CD8-positive, alpha-beta memory T cell (primary cell): ENCODE measurements around the gene SLC12A7. TPM values are rescaled to one million over a fixed set of nuclear protein-coding genes. Genes with fewer than 3 reads are reported as not detected.
A peak's percentile ranks its signal among the peaks of the same experiment; 100 is the strongest.

ENCODE experiments used
- CTCF ChIA-PET: fragments of 350-600 bp; sonication (Branson Sonifier 250); formaldehyde crosslinking; loops from one replicate; lab custom pipeline; 2021; ENCODE audit warnings: antibody characterized with exemption; lab: Charles Lee
- POLR2A ChIA-PET: fragments of 350-600 bp; sonication (Branson Sonifier 250); formaldehyde crosslinking; loops from one replicate; lab custom pipeline; 2021; ENCODE audit warnings: antibody characterized with exemption; lab: Charles Lee
- DNase-seq, 5 donors: peaks; one replicate each; pipeline versions ENCODE4 v3.0.0 to v3.0.0-alpha.2; 2020 to 2022; ENCODE audit warnings: mixed read lengths in 1 of 5
- H3K27ac ChIP-seq: one replicate; pipeline ENCODE4 v1.7.0; 2013; ENCODE audit warnings: low read depth, mild to moderate bottlenecking, low read length, moderate library complexity
- H3K27me3 ChIP-seq: 2 replicates; pipeline ENCODE4 v1.7.0; 2013; ENCODE audit warnings: low read length, mild to moderate bottlenecking; ENCODE audit not compliant: insufficient read depth, poor library complexity, severe bottlenecking
- H3K36me3 ChIP-seq: 2 replicates; pipeline ENCODE4 v1.7.0; 2013; ENCODE audit warnings: mild to moderate bottlenecking, low read length, moderate library complexity; ENCODE audit not compliant: insufficient read depth
- H3K4me1 ChIP-seq: 2 replicates; pipeline ENCODE4 v1.7.0; 2013; ENCODE audit warnings: mild to moderate bottlenecking, low read length, moderate library complexity; ENCODE audit not compliant: insufficient read depth
- H3K4me3 ChIP-seq: 2 replicates; pipeline ENCODE4 v1.7.0; 2013; ENCODE audit warnings: mild to moderate bottlenecking, low read length
- H3K9me3 ChIP-seq: 2 replicates; pipeline ENCODE4 v1.7.0; 2013; ENCODE audit warnings: mild to moderate bottlenecking, low read length
- H3K27ac Mint-ChIP-seq, 8 donors: one replicate each; pipeline ENCODE4 v1.8.0; 2020 to 2021; ENCODE audit warnings: mixed read lengths in 8 of 8, mild to moderate bottlenecking in 6 of 8, inconsistent platforms in 3 of 8, moderate library complexity in 3 of 8
- H3K27me3 Mint-ChIP-seq, 2 donors: one replicate each; pipeline ENCODE4 v1.8.0; 2020 to 2021; ENCODE audit warnings: mixed read lengths in 2 of 2, mild to moderate bottlenecking in 1 of 2, moderate library complexity in 1 of 2
- H3K36me3 Mint-ChIP-seq, 3 donors: one replicate each; pipeline ENCODE4 v1.8.0; 2020 to 2021; ENCODE audit warnings: mixed read lengths in 3 of 3, inconsistent platforms in 1 of 3, mild to moderate bottlenecking in 1 of 3
- H3K4me1 Mint-ChIP-seq, 3 donors: one replicate each; pipeline ENCODE4 v1.8.0; 2020 to 2021; ENCODE audit warnings: mixed read lengths in 3 of 3, inconsistent platforms in 1 of 3, mild to moderate bottlenecking in 1 of 3
- H3K4me3 Mint-ChIP-seq, 7 donors: one replicate each; pipeline ENCODE4 v1.8.0; 2020 to 2021; ENCODE audit warnings: mixed read lengths in 7 of 7, mild to moderate bottlenecking in 6 of 7, moderate library complexity in 4 of 7, inconsistent platforms in 2 of 7
- H3K9me3 Mint-ChIP-seq, 5 donors: one replicate each; pipeline ENCODE4 v1.8.0; 2020 to 2022; ENCODE audit warnings: mixed read lengths in 5 of 5, mild to moderate bottlenecking in 3 of 5, moderate library complexity in 2 of 5, inconsistent platforms in 1 of 5
- polyA plus RNA-seq: library from polyadenylated mRNA; unstranded; fragments of 300-500 nt; fragmentation: Illumina TruSeq; gene quantifications from one replicate; pipeline ENCODE4 v1.2.3, GENCODE V29; 2021
- total RNA-seq, 2 experiments: library from RNA; stranded (reverse); gene quantifications; one replicate each; pipeline ENCODE4 v1.2.3, GENCODE V29; 2021

SLC12A7 gene
- total and polyA plus RNA-seq, 3 experiments from 2014 or later = 4.9 to 20.0 (median 6.6) TPM

DNA sequence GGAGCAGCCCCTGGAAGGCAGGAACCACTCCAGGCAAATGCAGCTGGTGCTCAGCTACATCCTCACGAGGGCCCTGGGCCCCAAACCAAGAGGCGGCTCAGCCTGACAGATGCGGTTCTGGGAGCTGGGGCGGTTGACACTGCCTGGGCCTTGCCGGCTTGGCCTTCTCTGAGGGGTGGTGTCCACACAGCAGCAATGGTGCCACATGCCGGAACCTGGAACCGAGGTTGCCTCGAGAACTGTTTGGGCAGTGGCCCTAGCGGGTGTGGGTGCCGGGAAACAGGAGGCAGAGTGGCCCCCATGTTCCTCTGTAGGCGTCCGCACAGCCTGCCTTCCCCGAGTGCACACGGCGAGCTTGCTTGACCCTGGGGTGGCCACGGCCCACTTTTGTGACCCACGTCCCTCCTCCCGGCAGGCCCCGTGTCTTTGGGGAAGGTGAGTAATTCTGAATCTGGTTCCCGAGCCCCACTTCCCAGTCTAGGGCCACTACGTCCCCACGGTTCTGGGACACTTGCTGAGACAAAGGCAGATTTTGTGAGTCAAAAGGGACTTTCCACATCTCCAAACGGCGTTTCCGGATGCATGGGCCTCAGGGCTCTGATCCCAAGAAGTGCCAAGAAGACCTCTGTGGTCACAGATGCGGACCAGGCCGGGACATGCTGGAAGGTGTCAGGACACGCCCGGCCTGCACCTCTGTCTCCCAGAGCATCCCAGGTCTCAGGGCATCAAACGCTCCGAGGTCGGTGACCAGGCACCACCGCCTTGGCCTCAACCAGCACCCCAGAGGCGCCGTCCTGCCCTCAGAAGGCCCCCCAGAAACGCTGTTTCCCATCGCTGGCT, 27.7 kb upstream of the SLC12A7 start:
- no peak for DNase-seq

GRCh38 chr5:1138445-1139245, 26.8 kb upstream of the SLC12A7 start:
- Mint-ChIP-seq H3K9me3 (no peaks in the 10 kb centered on the region), H3K4me1 (peaks cover 0 to 6% (median 0%) of the 10 kb centered on the region in 3 donors), H3K27me3 (peaks cover 3 to 7% of the 10 kb centered on the region in 2 donors), H3K27ac (no peak overlapping the region), H3K36me3 (no peaks in the 10 kb centered on the region), H3K4me3 (no peak overlapping the region)
- Histone ChIP-seq H3K27ac (no peak overlapping the region), H3K4me1 (no peaks in the 10 kb centered on the region), H3K9me3 (no peaks in the 10 kb centered on the region), H3K27me3 (peaks cover 3% of the 10 kb centered on the region), H3K36me3 (no peaks in the 10 kb centered on the region), H3K4me3 (no peak overlapping the region)
- ChIA-PET CTCF (interaction anchor here (1.1 kb wide), 1 partner anchor 19 kb away, joined by 3 read pairs; no protein-coding TSS in a partner anchor), POLR2A (no interaction called here)
- no peak for DNase-seq

More for the DNA sequence above, 27.7 kb upstream of the SLC12A7 start:
- no peaks in the 10 kb centered on the region for H3K9me3 ChIP-seq
- no peaks in the 10 kb centered on the region for H3K36me3 ChIP-seq
- H3K27me3 ChIP-seq = no peaks in the 10 kb centered on the region
- no peak overlapping the region for H3K4me3 ChIP-seq
- no peak overlapping the region for H3K4me3 Mint-ChIP-seq
- no peaks in the 10 kb centered on the region for H3K4me1 ChIP-seq
- H3K27ac Mint-ChIP-seq = no peak overlapping the region
- H3K27ac ChIP-seq = no peak overlapping the region
- no peaks in the 10 kb centered on the region for H3K9me3 Mint-ChIP-seq
- ChIA-PET CTCF (interaction anchor here (1.1 to 2.2 kb wide), 2 partner anchors 157 to 216 kb away, joined by 3 to 6 read pairs; no protein-coding TSS in a partner anchor), POLR2A (no interaction called here)
- H3K4me1 Mint-ChIP-seq = peaks cover 0 to 6% (median 0%) of the 10 kb centered on the region in 3 donors
- H3K27me3 Mint-ChIP-seq = peaks cover 3 to 7% of the 10 kb centered on the region in 2 donors
- H3K36me3 Mint-ChIP-seq = no peaks in the 10 kb centered on the region

DNA sequence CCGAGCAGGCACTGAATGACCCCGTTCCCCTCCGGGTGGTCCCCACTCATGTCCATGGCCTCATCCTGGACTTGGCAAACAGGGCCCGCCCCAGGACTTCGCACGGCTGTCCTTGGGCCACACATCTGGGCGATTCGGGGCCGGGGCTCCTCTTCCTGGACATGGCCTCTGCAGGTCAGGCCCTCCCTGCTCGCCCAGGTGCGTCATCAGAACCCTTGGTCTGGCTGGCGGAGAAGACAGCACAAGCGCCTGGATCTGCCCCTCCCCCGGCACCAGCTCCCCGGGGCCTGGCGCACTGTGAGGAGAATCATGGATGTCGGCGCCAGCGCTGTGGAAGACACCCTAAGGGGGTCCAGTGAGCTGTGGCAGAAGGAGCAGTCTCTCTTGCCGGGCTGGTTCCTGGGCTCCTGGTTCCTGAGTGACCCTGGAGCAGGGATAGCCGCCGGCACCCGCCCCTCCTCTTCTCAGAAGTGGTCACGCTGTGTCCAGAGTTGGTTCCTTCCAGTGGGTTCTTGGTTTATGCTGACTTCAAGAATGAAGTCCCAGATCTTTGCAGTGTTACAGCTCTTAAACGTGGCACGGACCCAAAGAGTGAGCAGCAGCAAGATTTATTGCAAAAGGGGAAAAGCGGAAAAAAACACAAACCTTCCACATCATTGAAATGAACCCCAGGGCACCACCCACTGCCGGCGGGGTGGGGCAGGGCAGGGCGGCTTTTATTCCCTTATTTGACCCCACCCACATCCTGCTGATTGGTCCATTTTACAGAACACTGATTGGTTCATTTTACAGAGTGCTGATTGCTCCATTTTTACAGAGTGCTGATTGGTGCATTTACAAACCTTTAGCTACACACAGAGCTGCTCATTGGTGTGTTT, 25.9 kb upstream of the SLC12A7 start:
- H3K9me3 ChIP-seq = no peaks in the 10 kb centered on the region

DNA sequence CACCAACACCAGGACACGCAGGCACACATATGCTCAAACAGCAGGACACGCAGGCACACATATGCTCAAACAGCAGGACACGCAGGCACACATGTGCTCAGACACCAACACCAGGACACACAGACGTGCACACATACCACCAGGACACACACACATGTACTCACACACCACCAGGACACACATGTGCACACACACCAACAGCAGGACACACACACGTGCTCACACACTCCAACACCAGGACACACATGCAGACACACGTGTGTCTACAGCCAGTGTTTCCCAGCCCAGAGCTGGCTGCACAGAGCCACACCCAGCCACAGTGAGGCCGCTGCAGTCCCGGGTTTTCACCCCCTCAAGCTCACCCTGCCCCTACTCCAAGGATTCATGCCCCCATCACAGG, 25.0 kb upstream of the SLC12A7 start:
- Histone ChIP-seq H3K27ac (no peak overlapping the region), H3K4me1 (no peaks in the 10 kb centered on the region), H3K36me3 (no peaks in the 10 kb centered on the region), H3K27me3 (peaks cover 4% of the 10 kb centered on the region), H3K9me3 (no peaks in the 10 kb centered on the region), H3K4me3 (no peak overlapping the region)
- ChIA-PET POLR2A (no interaction called here), CTCF (no interaction called here)
- peaks cover 5 to 8% of the 10 kb centered on the region in 2 donors for H3K27me3 Mint-ChIP-seq
- H3K4me3 Mint-ChIP-seq = no peak overlapping the region
- H3K36me3 Mint-ChIP-seq = no peaks in the 10 kb centered on the region
- DNase-seq = no peak
- H3K9me3 Mint-ChIP-seq = no peaks in the 10 kb centered on the region
- H3K4me1 Mint-ChIP-seq = peaks cover 0 to 6% (median 0%) of the 10 kb centered on the region in 3 donors
- H3K27ac Mint-ChIP-seq = peak overlapping the region in 1 of 8 donors; percentile 55

More for the DNA sequence above, 25.9 kb upstream of the SLC12A7 start:
- H3K4me3 Mint-ChIP-seq = no peak overlapping the region
- Histone ChIP-seq H3K27ac (no peak overlapping the region), H3K4me1 (no peaks in the 10 kb centered on the region), H3K36me3 (no peaks in the 10 kb centered on the region), H3K27me3 (peaks cover 4% of the 10 kb centered on the region), H3K4me3 (no peak overlapping the region)
- H3K4me1 Mint-ChIP-seq = peaks cover 0 to 6% (median 0%) of the 10 kb centered on the region in 3 donors
- CTCF ChIA-PET = interaction anchor here (1.1 kb wide), 1 partner anchor 19 kb away, joined by 3 read pairs; no protein-coding TSS in a partner anchor
- POLR2A ChIA-PET = no interaction called here
- no peaks in the 10 kb centered on the region for H3K9me3 Mint-ChIP-seq
- DNase-seq = no peak
- no peaks in the 10 kb centered on the region for H3K36me3 Mint-ChIP-seq
- no peak overlapping the region for H3K27ac Mint-ChIP-seq
- H3K27me3 Mint-ChIP-seq = peaks cover 3 to 7% of the 10 kb centered on the region in 2 donors

GRCh38 chr5:1135696-1136525, 24.0 kb upstream of the SLC12A7 start:
- Mint-ChIP-seq H3K4me3 (no peak overlapping the region), H3K9me3 (no peaks in the 10 kb centered on the region), H3K36me3 (no peaks in the 10 kb centered on the region), H3K4me1 (peaks cover 0 to 6% (median 0%) of the 10 kb centered on the region in 3 donors), H3K27ac (no peak overlapping the region), H3K27me3 (peaks cover 5 to 8% of the 10 kb centered on the region in 2 donors)
- H3K27ac ChIP-seq = no peak overlapping the region
- ChIA-PET CTCF (no interaction called here), POLR2A (no interaction called here)
- no peak overlapping the region for H3K4me3 ChIP-seq
- H3K36me3 ChIP-seq = no peaks in the 10 kb centered on the region
- no peak for DNase-seq
- H3K4me1 ChIP-seq = no peaks in the 10 kb centered on the region
- H3K27me3 ChIP-seq = peaks cover 4% of the 10 kb centered on the region
- no peaks in the 10 kb centered on the region for H3K9me3 ChIP-seq

- H3K4me1 ChIP-seq = no peaks in the 10 kb centered on the region
- Mint-ChIP-seq H3K4me1 (peaks cover 0 to 3% (median 0%) of the 10 kb centered on the region in 3 donors), H3K27me3 (peaks cover 4 to 5% of the 10 kb centered on the region in 2 donors), H3K9me3 (no peaks in the 10 kb centered on the region), H3K36me3 (no peaks in the 10 kb centered on the region), H3K4me3 (no peak overlapping the region), H3K27ac (peak overlapping the region in 3 of 8 donors; percentile 15 to 79 (median 17))
- no peak for DNase-seq
- H3K27me3 ChIP-seq = peaks cover 4% of the 10 kb centered on the region
- ChIA-PET POLR2A (no interaction called here), CTCF (no interaction called here)
- no peak overlapping the region for H3K27ac ChIP-seq
- H3K9me3 ChIP-seq = no peaks in the 10 kb centered on the region
- no peaks in the 10 kb centered on the region for H3K36me3 ChIP-seq
- H3K4me3 ChIP-seq = no peak overlapping the region
Observed at GRCh38 chr5:1134478-1134877, 22.6 kb upstream of the SLC12A7 start.
